Glomerular endothelial cell (primary cell): Measurements from ENCODE around the gene SLC12A7. TPM values are rescaled to one million over a fixed set of nuclear protein-coding genes. Genes with fewer than 3 reads are reported as not detected.
"Not testable (repeated sequence)": the region's sequence is repeated elsewhere in the genome, so short reads cannot be mapped to it uniquely, and the experiment has no call there.

Experiments
- DNase-seq: peaks from one replicate; pipeline ENCODE4 v3.0.0-alpha.2; 2011; ENCODE audit warnings: low read depth, low spot score; ENCODE audit errors: extremely low read depth
- total RNA-seq: library from RNA; depleted of rRNA; stranded (reverse); fragments of >200 nt; gene quantifications from 2 replicates; pipeline ENCODE4 v1.2.3, GENCODE V29; 2015

SLC12A7 gene
- total RNA-seq, 1 donor from 2014 or later = 49.8 TPM

GRCh38 chr5:1083026-1083425, 28.8 kb downstream of the SLC12A7 start:
- not testable (repeated sequence) for DNase-seq

GRCh38 chr5:1081519-1081918, 30.3 kb downstream of the SLC12A7 start:
- DNase-seq = no peak

- no peak for DNase-seq
These were observed 31.4 kb downstream of the SLC12A7 start for GRCh38 chr5:1080432-1080831.

DNA sequence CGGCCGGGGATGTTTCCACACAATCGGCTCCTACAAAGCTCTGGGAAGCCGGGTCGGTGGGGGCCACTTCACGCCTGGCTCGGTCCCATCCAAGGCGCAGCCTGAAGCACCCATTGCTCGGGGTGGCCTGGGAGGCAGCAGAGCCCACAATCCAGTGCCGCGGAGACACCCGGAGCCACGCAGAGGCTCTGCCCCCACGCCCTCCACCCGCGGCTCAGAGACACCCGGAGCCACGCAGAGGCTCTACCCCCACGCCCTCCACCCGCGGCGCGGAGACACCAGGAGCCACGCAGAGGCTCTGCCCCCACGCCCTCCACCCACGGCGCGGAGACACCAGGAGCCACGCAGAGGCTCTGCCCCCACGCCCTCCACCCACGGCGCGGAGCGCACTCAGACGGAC, 31.9 kb downstream of the SLC12A7 start:
- no peak for DNase-seq

DNA sequence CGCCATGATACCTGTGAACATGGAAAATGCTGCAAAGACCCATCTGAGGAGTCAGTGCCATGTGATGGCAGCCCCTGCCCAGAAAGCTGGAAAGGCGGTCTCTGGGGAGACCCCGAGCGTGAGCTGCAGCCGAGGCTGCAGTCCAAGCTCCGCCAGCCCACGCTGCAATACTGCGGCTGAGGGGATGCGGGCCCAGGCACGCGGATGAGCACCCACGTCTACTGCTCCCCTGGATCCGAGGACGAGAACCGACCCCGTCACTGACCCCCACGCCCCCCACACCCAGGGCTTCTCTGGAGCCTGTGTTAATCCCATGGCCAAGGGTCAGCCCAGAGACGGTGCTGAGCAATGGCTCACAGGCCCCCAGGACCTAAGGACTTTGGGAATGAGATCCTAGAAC, 32.4 kb downstream of the SLC12A7 start:
- no peak for DNase-seq

GRCh38 chr5:1078851-1079250, 33.0 kb downstream of the SLC12A7 start:
- DNase-seq = no peak

DNA sequence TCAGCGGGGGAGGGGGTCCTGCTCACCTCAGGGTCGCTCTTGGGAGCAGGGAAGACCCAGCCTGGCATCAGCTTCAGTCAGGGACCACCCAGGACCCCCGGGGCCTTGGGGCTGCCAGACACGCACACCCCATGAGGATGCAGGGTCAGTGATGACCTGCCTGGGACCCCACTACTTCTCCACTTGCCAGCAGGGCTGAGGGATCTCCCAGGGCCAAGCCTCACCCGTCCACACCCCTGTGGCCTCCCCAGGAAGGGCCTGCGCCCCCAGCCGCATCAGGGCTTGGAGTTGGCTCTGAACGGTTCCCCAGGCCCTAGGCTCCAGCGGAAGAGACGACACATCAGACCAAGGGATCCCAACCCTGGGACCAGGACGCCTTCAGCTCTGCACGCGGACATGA, 33.7 kb downstream of the SLC12A7 start:
- no peak for DNase-seq

GRCh38 chr5:1077491-1078020, 34.3 kb downstream of the SLC12A7 start:
- no peak for DNase-seq

DNA sequence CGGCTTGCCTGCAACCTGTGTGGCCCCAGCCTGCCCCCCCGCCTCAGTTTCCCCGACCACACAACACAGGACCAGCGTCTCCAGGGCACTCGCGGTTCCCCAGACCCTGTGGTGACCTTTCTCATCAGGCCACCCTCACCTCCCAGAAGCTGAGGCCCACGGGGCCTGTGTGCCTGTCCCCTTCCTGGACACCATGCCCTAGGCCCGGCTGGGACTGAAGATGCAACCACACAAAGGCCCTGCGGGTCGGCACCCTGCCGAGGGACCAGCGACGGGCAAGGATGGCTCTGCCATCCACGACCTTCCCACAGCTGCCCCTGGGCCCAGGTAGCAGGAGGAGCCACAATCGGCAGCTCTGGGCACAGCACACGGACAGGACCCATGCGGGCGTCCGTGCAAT, 34.8 kb downstream of the SLC12A7 start:
- no peak for DNase-seq

DNA sequence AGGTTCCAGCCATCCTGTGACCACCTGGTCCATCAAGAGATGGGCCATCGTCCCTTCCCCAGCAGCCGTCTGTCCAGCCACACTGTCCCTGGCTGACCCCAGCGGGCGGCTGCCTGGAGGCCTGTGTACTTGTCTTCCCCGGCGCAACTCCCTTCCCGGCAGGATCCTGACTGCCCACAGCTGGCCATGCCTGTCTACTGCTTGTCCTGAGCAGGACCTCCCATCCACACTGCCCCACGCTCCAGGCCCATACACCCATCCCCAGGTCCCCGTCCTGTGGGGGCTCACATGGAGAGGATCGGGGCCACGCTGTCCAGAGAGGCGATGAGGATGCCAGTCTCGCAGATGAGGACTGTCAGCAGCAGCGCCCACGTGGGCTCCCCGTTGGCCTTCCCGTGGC, 35.5 kb downstream of the SLC12A7 start:
- DNase-seq = no peak

- DNase-seq = no peak
These were observed 35.9 kb downstream of the SLC12A7 start for GRCh38 chr5:1075931-1076330.

GRCh38 chr5:1075555-1075881, 36.3 kb downstream of the SLC12A7 start:
- DNase-seq = no peak

DNA sequence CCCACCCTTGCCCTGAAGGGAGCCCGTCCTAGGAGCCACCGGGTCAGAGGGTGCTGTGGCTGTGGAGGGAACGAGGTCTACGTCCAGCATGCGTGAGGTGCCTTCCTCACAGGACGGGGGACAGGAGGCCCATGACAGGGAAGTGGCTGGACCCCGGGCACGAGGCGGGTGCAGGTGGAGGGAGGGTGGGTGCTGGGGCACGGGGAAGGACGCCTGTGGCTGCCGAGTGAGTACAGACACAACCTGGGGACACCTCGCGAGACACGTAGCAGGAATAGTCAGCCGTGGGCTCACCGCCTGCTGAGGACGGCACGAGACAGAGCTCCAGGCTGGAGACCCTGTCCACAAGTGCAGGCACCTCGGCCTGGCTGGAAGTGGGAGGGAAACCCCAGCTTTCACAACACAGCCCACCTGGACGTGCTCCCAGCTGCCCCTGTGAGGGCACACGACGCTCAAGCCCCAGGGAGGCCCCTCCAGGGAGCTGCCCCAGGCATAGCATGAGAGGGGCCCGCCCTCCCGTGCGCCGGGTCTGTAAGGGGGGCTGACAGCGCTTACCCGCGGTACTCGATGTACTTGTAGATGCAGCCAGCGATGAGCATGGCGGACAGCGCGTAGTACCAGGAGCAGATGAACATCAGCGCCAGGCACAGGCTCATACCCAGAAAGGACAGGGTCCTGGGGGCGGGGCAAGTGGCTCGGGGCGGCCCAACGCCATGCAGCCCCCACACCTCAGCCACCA, 36.9 kb downstream of the SLC12A7 start:
- DNase-seq = no peak

DNA sequence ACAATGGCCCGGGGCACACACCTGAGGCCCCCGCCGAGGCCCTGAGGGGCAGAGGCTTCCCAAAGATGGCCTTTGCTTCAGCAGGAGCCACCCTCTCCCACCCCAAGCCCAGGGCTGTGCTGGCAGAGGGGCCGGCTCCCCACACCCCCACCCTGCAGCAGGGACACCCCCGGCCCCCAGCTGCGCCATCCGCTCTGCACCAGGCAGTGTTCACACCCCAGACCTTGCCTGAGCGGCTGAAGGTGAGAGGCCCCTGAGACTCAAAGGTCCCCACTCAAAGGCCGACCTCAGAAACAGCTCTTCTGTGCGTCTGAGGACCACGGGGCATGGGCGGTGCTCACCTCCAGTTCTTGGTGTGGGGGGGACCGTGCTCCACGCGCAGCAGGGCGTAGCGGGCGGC, 37.6 kb downstream of the SLC12A7 start:
- no peak for DNase-seq

DNA sequence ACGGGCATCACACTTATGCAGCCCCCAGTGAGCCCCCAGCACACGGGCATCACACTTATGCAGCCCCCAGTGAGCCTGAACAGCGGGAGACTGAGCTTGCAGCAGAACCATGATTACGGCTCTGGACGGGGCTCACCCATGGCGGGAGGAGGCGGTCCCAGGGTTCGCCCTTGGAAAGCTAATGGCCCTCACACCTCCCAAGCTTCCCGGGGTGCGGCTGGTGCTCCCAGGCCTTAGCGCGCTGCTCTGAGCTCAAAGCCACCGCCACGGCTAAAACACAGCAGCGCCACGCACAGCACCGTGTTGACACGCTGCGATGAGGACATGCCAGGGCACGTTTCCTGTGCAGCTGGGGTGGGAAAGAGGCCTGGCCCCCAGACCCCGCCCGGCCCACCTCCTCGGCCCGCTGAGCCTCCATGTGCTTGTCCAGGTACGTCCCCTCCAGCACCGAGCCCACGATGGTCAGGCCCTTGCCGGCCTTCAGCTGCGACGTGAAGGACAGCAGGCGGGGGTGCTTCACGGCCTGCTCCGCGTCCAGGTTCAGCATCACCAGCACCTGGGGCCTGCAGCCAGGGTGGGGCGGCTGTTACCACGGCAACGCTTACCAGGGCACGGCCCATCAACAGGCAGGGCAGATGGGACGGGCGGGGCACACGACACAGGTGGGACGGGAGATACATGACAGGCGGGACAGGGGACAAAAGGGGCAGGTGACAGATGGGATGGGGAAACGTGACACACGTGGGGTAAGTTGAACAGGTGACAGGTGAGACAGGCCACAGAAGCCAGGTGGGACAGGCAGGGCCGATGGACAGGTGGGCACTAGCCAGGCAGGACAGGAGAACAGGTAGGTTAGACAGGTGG, 38.4 kb downstream of the SLC12A7 start:
- DNase-seq = no peak

DNA sequence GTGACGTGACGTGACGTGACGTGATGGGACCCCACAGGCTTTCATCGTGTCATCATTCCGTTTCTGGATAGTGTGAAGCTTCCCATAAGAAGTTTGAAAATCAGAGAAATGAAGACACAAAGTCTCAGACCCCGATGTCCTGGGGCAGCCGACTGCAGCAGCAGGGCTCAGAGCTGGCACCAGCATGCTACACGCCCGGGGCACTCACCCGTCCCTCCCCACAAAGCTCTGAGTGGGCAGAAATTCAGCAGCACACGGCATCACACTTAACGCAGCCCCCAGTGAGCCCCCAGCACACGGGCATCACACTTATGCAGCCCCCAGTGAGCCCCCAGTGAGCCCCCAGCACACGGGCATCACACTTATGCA, 42.2 kb downstream of the SLC12A7 start:
- DNase-seq = no peak

GRCh38 chr5:1068895-1069719, 42.8 kb downstream of the SLC12A7 start:
- no peak for DNase-seq

DNA sequence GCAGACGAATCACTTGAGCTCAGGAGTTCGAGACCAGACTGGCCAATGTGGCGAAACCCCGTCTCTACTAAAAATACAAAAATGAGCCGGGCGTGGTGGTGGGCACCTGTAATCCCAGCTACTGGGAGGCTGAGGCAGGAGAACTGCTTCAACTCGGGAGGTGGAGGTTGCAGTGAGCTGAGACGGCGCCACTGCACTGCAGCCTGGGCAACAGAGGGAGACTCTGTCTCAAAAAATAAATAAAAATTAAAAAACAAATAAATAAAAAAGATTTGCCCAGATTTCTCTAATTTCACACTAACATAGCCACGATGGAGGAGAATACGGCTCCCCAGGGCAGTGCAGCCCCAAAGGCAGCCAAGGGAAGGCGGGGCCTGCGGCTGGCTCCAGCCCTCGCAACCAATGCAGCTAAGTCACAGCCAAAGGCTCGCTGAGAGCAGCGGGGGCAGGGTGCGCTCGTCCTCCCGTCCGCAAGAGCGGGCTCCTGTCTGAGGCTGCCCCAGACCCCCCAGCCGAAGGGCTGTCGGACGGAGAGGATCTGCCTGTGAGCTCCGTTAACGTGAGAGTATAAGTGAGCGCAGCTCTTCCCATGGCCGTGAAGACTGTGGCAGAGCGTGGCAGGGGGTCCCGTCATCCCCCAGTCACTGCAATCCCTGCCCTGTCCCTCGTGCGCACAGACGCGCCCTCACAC, 43.5 kb downstream of the SLC12A7 start:
- no peak for DNase-seq

- DNase-seq = no peak
These were observed 44.4 kb downstream of the SLC12A7 start for GRCh38 chr5:1067141-1068121.
